Mammary epithelial cell (primary cell): Measurements from ENCODE around the gene C19orf18.

Experiments
- EZH2 ChIP-seq: IDR thresholded peaks from 2 replicates; pipeline ENCODE4 v1.6.1; 2012; ENCODE audit warnings: low read length, inconsistent platforms, borderline replicate concordance
- TF ChIP-seq, protein P1 (sequence below), 2 donors: IDR thresholded peaks in 1 of 2; conservative IDR thresholded peaks in 1 of 2; 2 replicates each; pipeline ENCODE4 v1.5.1; 2011 to 2012; ENCODE audit warnings: inconsistent platforms in 2 of 2, low read length in 2 of 2, mild to moderate bottlenecking in 2 of 2, control low read depth in 1 of 2, low read depth in 1 of 2; ENCODE audit not compliant: insufficient read depth in 1 of 2; ENCODE audit errors: extremely low read depth in 1 of 2

DNA sequence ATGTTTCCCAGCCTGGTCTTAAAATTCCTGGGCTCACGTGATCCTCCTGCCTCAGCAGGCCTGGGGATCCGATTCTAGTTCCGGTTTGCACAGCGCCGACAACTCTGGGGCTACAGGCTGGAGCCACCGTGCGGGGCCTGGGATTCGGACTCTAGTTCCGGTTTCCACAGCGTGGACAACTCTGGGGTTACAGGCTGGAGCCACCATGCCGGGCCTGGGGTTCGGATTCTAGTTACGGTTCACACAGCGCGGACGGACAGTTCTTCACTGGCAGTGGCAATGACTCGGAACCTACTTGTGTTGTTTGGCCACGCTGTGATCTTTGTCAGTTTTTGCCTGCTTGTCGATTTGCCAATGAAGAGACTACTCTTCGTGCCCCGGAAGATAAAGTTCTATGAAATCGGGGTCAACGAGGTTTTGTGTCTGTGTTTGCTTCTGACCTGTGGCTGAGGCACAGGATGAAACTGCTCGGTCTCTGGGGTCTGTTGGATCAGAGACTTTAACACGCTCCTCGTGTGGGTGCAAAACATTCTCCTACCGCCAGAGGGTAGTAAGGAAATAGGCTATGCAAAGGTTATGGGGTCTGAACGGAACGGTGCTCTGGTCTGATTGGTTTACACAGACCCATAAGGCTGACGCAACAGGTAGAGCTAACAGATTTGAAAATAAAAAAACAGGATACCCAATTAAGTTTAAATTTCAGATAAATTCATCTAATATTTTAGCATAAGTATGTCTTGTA, 47.4 kb upstream of the C19orf18 start:
- TF ChIP-seq, protein P1, sequence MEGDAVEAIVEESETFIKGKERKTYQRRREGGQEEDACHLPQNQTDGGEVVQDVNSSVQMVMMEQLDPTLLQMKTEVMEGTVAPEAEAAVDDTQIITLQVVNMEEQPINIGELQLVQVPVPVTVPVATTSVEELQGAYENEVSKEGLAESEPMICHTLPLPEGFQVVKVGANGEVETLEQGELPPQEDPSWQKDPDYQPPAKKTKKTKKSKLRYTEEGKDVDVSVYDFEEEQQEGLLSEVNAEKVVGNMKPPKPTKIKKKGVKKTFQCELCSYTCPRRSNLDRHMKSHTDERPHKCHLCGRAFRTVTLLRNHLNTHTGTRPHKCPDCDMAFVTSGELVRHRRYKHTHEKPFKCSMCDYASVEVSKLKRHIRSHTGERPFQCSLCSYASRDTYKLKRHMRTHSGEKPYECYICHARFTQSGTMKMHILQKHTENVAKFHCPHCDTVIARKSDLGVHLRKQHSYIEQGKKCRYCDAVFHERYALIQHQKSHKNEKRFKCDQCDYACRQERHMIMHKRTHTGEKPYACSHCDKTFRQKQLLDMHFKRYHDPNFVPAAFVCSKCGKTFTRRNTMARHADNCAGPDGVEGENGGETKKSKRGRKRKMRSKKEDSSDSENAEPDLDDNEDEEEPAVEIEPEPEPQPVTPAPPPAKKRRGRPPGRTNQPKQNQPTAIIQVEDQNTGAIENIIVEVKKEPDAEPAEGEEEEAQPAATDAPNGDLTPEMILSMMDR (conservative IDR thresholded peaks at IDR 0.05 in 1 of 2, IDR thresholded peaks at IDR 0.05 in 1 of 2; ENCODE audit: extremely low read depth in 1 of 2, insufficient read depth in 1 of 2, low read depth in 1 of 2, low read length in 2 of 2): peak; percentile 6 to 15
- no peak for TF ChIP-seq EZH2
